BLaER1 treated with 17β-estradiol and CSF1 and Interleukin-3, amounts not matched to agents 10 nM and 100 nM (cell line): ENCODE measurements around the gene CACNA1D.

ENCODE experiments used
- H3K27ac ChIP-seq, 11 experiments: shearing (Covaris generic); formaldehyde crosslinking; 2 replicates each; pipeline ENCODE4 v1.8.1; 2022
- H3K27me3 ChIP-seq, 11 experiments: shearing (Covaris generic); formaldehyde crosslinking; 2 replicates each; pipeline ENCODE4 v1.8.1; 2022
- H3K36me3 ChIP-seq, 11 experiments: shearing (Covaris generic); formaldehyde crosslinking; 2 replicates each; pipeline ENCODE4 v1.8.1; 2022
- H3K4me1 ChIP-seq, 10 experiments: shearing (Covaris generic); formaldehyde crosslinking; 2 replicates each; pipeline ENCODE4 v1.8.1; 2022
- H3K4me2 ChIP-seq, 11 experiments: shearing (Covaris generic); formaldehyde crosslinking; 2 replicates each; pipeline ENCODE4 v1.8.1; 2022
- H3K4me3 ChIP-seq, 10 experiments: shearing (Covaris generic); formaldehyde crosslinking; 2 replicates each; pipeline ENCODE4 v1.8.1; 2022
- H3K9ac ChIP-seq, 11 experiments: shearing (Covaris generic); formaldehyde crosslinking; 2 replicates each; pipeline ENCODE4 v1.8.1; 2022
- H3K9me3 ChIP-seq, 11 experiments: shearing (Covaris generic); formaldehyde crosslinking; replicated peaks in 1 of 11; 2 replicates each; pipeline ENCODE4 v1.8.1; 2022
- H4K20me1 ChIP-seq, 11 experiments: shearing (Covaris generic); formaldehyde crosslinking; 2 replicates each; pipeline ENCODE4 v1.8.1; 2022
- Cebpa-rat ChIP-seq, 11 experiments: shearing (Covaris generic); IDR thresholded peaks; 2 replicates each; pipeline ENCODE4 v1.8.1; 2022

CACNA1D gene

DNA sequence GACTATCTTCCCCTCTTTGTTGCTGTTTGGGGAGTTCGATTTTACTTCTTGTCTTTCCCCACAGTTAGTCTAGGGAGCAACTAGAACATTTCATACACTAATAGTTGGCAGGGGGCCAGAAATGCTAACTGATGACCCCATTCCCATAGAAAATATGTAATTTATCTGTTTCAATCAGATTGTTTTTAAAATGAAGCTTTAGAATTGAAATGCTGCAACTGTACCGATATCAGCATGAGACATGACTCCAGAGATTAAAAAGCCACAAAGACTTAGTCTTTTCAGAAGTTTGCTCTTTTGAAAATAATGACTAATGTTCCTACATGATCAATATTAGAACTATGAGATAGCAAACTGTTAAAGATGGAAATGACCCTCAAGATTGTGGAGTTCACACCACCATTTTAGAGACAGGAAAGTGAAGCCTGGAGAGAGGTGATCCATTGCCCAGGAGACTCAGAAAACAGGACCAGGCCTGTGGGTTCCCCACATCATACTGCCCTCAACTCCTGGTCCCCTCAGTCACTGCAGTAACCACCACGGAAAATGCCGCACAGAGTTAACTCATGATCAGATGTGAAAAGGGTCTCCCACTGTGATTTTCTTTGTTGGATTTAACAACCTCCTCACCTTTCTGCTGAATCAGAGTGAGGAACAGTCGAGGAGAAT, 221.5 kb downstream of the CACNA1D start:
- peaks cover 0 to 20% (median 8%) of the 10 kb centered on the region in 10 experiments; a peak in 13 of 20 replicates for H3K4me1 ChIP-seq
- H4K20me1 ChIP-seq, result no peaks in the 10 kb centered on the region
- no peak overlapping the region for H3K4me2 ChIP-seq
- H3K27ac ChIP-seq, result no peak overlapping the region
- TF ChIP-seq Cebpa-rat (IDR thresholded peaks at IDR 0.05), result no peak
- H3K4me3 ChIP-seq, result no peak overlapping the region
- no peak overlapping the region for H3K9ac ChIP-seq
- no peaks in the 10 kb centered on the region for H3K9me3 ChIP-seq
- no peaks in the 10 kb centered on the region for H3K27me3 ChIP-seq
- H3K36me3 ChIP-seq, result no peaks in the 10 kb centered on the region

DNA sequence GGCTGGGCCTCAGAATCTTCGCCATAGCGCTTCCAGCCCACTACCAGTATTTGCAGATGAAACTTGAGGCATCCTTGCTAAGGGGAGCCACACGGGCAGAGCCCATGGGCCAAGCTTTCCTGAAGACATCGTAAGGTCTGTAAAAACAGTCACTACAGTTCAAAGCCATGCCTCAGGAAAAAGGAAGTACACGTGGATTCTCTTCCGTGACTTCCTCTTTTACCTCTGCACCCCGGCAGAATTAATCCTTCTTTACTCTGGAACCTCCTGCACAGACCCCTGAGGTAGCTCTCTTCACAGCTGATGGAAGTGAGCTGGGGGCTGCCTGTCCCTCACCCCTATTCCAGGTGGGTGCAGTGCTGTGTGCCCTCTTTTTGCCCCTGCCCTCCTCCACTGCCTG, 222.6 kb downstream of the CACNA1D start:
- H3K9ac ChIP-seq, result no peak overlapping the region
- no peaks in the 10 kb centered on the region for H3K9me3 ChIP-seq
- TF ChIP-seq Cebpa-rat (IDR thresholded peaks at IDR 0.05), result no peak
- H3K4me1 ChIP-seq, result peaks cover 0 to 26% (median 8%) of the 10 kb centered on the region in 10 experiments; a peak in 13 of 20 replicates
- peak overlapping the region in 8 of 11 experiments; percentile 4 to 55 (median 20); a peak in 7 of 22 replicates for H3K4me2 ChIP-seq
- no peak overlapping the region for H3K27ac ChIP-seq
- no peaks in the 10 kb centered on the region for H3K36me3 ChIP-seq
- H4K20me1 ChIP-seq, result no peaks in the 10 kb centered on the region
- H3K4me3 ChIP-seq, result no peak overlapping the region
- H3K27me3 ChIP-seq, result no peaks in the 10 kb centered on the region

DNA sequence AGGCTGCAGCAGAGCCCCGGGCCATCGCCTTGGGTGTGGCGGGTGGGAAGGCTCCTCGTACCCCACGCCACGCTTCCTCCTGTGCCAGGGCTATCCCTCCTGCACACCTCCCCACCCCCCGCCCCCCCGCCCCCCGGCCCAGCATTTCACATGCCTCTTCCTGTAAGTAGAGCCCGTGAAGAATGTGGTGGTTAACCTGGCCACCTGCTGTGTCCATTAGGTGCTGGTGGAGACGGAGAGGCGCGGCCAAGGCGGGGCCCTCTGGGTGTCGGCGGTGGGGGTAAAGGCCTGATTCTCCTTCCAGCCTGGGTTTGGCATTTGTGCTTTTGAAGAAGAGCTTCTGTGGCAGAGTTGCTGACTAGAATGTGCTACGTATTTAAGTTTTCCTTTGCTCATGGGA, 224.1 kb downstream of the CACNA1D start:
- H3K9ac ChIP-seq, result no peak overlapping the region
- H3K4me3 ChIP-seq, result no peak overlapping the region
- no peak for TF ChIP-seq Cebpa-rat (IDR thresholded peaks at IDR 0.05)
- H3K36me3 ChIP-seq, result no peaks in the 10 kb centered on the region
- no peak overlapping the region for H3K27ac ChIP-seq
- H3K4me2 ChIP-seq, result no peak overlapping the region
- H3K4me1 ChIP-seq, result peaks cover 0 to 17% (median 8%) of the 10 kb centered on the region in 10 experiments; a peak in 11 of 20 replicates
- H3K27me3 ChIP-seq, result no peaks in the 10 kb centered on the region
- no peaks in the 10 kb centered on the region for H3K9me3 ChIP-seq
- no peaks in the 10 kb centered on the region for H4K20me1 ChIP-seq

DNA sequence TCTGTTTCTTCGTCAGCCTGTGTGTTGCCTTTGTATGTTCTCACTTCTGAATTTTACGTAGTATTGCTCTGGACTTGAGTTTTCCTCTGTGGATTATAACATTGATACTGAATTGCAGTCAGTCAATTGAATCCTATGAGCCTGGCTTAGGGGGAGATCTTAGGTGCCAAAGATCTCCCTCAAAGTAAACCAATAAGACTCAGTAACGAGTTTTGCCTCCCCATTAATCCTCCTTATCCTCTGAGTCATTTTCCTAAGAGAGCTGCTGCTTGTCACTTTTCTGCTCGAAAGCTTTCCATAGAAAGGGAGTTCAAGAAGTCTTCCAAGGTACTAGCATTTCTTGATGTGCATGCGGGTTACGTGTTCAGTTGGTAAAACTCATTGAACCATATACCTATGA, 225.4 kb downstream of the CACNA1D start:
- Histone ChIP-seq H3K9ac (no peak overlapping the region), H3K27ac (no peak overlapping the region), H3K27me3 (no peaks in the 10 kb centered on the region), H4K20me1 (no peaks in the 10 kb centered on the region), H3K4me2 (no peak overlapping the region), H3K9me3 (no peaks in the 10 kb centered on the region), H3K4me3 (no peak overlapping the region), H3K4me1 (peaks cover 0 to 17% (median 8%) of the 10 kb centered on the region in 10 experiments; a peak in 11 of 20 replicates), H3K36me3 (no peaks in the 10 kb centered on the region)
- no peak for TF ChIP-seq Cebpa-rat (IDR thresholded peaks at IDR 0.05)

DNA sequence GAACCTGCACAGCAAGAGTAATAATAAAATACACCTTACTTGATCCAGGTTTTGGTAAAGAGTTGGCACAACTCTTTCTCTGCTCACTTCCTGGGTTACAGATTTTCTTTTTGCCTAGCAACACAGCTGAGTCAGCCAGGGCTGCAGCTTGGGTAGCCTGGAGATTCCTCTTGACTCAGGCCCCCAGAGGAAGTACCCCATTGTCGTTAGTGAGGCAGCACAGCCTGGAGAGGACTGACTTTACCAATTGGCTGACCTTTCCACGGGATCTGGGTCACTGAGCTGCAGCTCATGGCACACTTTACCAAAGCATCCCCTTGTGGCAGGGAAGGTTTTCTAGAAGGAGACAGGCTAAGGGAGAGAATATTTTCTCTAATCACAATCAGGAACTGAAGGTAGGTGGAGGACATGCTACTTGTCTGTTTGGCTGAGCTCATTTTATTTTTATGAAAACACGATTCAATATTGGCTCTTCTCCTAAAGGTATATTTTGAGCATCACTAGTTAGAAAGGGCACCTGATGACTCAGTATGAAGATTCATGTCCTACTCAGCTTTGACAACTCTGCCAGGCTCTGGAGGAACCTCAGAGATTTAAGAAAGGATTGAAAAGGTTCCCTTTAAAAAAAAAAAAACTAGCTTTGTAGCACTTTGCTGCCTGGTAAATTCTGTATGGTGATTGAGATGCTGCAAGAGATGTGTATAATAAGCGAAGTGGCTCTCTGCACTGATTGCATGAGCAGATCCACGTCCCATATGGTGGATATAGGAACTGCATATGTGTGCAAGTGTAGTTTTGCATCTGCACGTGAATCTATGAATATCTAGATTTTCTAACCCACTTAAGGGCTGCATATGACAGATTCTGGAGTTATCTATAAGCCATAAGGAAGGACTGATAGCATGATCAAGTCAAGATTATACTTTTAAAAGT, 227.0 kb downstream of the CACNA1D start:
- no peaks in the 10 kb centered on the region for H4K20me1 ChIP-seq
- no peak for TF ChIP-seq Cebpa-rat (IDR thresholded peaks at IDR 0.05)
- H3K27ac ChIP-seq, result no peak overlapping the region
- H3K36me3 ChIP-seq, result no peaks in the 10 kb centered on the region
- H3K4me2 ChIP-seq, result peak overlapping the region in 1 of 11 experiments; percentile 34; a peak in 4 of 22 replicates
- H3K9ac ChIP-seq, result no peak overlapping the region
- H3K27me3 ChIP-seq, result no peaks in the 10 kb centered on the region
- H3K4me3 ChIP-seq, result no peak overlapping the region
- peaks cover 0 to 17% (median 8%) of the 10 kb centered on the region in 10 experiments; a peak in 11 of 20 replicates for H3K4me1 ChIP-seq
- H3K9me3 ChIP-seq, result no peaks in the 10 kb centered on the region

DNA sequence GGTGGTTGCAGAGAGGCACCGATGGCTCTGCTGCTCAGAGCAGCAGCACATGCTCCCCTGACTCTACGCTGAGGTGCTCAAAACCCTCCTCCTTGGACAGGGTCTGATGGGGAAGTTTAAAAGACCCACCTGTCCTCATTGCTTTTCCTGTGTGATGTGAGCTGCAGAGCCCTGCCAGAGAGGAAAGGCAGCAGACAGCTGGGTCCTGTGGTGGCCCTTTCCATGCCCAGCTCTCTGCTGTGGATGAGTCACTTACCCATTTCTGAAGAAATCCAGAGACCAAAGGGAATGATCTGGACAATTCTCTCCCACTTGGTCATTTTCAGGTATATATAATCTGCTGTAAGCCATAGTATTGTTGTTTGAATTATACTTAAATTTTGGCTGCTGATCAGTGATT, 230.2 kb downstream of the CACNA1D start:
- no peaks in the 10 kb centered on the region for H4K20me1 ChIP-seq
- H3K4me3 ChIP-seq, result no peak overlapping the region
- H3K36me3 ChIP-seq, result no peaks in the 10 kb centered on the region
- H3K4me2 ChIP-seq, result no peak overlapping the region
- H3K27me3 ChIP-seq, result no peaks in the 10 kb centered on the region
- no peak overlapping the region for H3K27ac ChIP-seq
- H3K9ac ChIP-seq, result no peak overlapping the region
- TF ChIP-seq Cebpa-rat (IDR thresholded peaks at IDR 0.05), result no peak
- no peaks in the 10 kb centered on the region for H3K9me3 ChIP-seq
- peaks cover 0 to 9% (median 5%) of the 10 kb centered on the region in 10 experiments; a peak in 8 of 20 replicates for H3K4me1 ChIP-seq

DNA sequence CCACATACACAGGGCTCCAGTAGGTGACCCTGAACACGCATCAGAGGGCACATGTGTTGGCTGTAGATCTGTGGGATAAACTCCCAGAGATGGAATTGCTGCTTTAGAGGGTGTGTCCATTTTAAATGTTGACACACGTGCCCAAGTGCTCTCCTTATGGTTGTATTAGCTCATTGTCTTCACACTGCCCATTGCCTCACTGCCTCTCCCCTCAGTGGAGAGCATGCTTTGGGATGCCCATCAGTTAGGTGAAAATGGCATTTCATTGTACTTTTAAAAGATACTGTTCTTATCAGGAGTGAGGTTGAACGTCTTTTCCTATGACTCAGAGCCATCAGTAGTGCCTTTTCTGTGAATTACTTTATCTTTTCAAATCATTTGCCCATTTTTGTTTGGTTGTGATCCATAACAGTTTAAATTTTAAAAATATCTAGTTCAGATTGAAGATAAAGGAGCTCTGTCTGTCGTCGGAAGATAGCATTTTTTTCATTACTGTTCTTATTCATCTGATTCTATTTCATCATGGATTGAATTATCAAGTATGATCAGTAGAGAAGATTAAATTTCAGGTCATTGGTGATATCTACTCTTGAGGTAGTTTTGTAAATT, 231.1 kb downstream of the CACNA1D start:
- Histone ChIP-seq H3K9me3 (no peaks in the 10 kb centered on the region), H3K4me1 (peaks cover 3 to 15% (median 8%) of the 10 kb centered on the region in 10 experiments; a peak in 14 of 20 replicates), H3K4me2 (no peak overlapping the region), H4K20me1 (no peaks in the 10 kb centered on the region), H3K27me3 (no peaks in the 10 kb centered on the region), H3K9ac (no peak overlapping the region), H3K36me3 (no peaks in the 10 kb centered on the region), H3K4me3 (no peak overlapping the region), H3K27ac (no peak overlapping the region)
- no peak for TF ChIP-seq Cebpa-rat (IDR thresholded peaks at IDR 0.05)

DNA sequence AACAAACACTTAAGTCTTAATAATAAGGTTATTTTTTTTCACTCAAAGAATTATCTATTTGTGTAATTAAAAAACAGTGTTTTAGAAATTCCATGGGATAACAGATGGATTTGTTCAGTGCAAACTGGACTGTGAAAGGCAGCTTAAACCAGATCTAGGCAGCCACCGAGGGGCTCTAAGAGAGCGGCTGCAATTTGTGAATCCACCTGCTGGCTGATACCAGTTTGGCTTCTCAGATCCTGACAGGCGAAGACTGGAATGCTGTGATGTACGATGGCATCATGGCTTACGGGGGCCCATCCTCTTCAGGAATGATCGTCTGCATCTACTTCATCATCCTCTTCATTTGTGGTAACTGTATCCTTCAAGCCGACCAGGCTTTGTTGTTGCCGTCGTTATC, 232.2 kb downstream of the CACNA1D start:
- H3K9me3 ChIP-seq, result no peaks in the 10 kb centered on the region
- H3K4me1 ChIP-seq, result peaks cover 0 to 21% (median 7%) of the 10 kb centered on the region in 10 experiments; a peak in 12 of 20 replicates
- no peak overlapping the region for H3K4me3 ChIP-seq
- H4K20me1 ChIP-seq, result no peaks in the 10 kb centered on the region
- H3K27me3 ChIP-seq, result no peaks in the 10 kb centered on the region
- no peaks in the 10 kb centered on the region for H3K36me3 ChIP-seq
- no peak overlapping the region for H3K27ac ChIP-seq
- no peak for TF ChIP-seq Cebpa-rat (IDR thresholded peaks at IDR 0.05)
- H3K4me2 ChIP-seq, result no peak overlapping the region
- H3K9ac ChIP-seq, result no peak overlapping the region

DNA sequence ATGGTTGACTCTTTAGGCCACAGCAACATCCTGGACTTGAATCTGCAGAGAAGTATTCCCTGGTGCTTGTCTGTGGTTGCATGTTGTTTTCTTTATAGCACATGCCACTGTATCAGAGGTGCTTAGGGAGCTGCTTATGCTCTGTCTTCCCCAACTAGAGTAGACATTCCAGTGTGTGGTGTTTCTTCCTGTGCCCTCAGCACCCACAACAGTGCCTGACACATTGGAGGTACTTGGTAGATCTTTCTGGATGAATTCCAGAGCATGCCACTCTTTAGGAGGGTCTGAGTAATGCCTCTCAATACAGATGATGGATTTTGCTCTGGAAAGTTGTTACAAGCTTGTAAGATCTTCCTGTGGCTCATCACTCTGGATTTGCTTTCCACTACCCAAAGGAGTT, 234.2 kb downstream of the CACNA1D start:
- H3K36me3 ChIP-seq, result no peaks in the 10 kb centered on the region
- peaks cover 0 to 21% (median 7%) of the 10 kb centered on the region in 10 experiments; a peak in 12 of 20 replicates for H3K4me1 ChIP-seq
- H3K27me3 ChIP-seq, result no peaks in the 10 kb centered on the region
- no peak overlapping the region for H3K27ac ChIP-seq
- H4K20me1 ChIP-seq, result no peaks in the 10 kb centered on the region
- no peak overlapping the region for H3K4me3 ChIP-seq
- H3K9ac ChIP-seq, result no peak overlapping the region
- H3K9me3 ChIP-seq, result no peaks in the 10 kb centered on the region
- TF ChIP-seq Cebpa-rat (IDR thresholded peaks at IDR 0.05), result no peak
- no peak overlapping the region for H3K4me2 ChIP-seq
